GM21786 (cell line): Measurements from ENCODE around the gene AMIGO3.

ENCODE experiments used
- ATAC-seq: cut with Tn5 transposase; IDR thresholded peaks from one replicate; pipeline ENCODE4 v1.9.1; 2021; ENCODE audit not compliant: unreplicated experiment

Gene AMIGO3

GRCh38 chr3:49670940-49671290 is 48.6 kb downstream of the AMIGO3 start:
- no peak for ATAC-seq

GRCh38 chr3:49669352-49669751 is 50.1 kb downstream of the AMIGO3 start:
- no peak for ATAC-seq

- ATAC-seq, result no peak
Observed at GRCh38 chr3:49668861-49669260, 50.6 kb downstream of the AMIGO3 start.

- ATAC-seq, result no peak
Observed at GRCh38 chr3:49668414-49668797, 51.1 kb downstream of the AMIGO3 start.

GRCh38 chr3:49667701-49668413 is 51.6 kb downstream of the AMIGO3 start:
- no peak for ATAC-seq
